Stimulated activated CD4-positive, alpha-beta T cell treated with anti-CD3 and anti-CD28 coated beads, Interleukin-4, amount 100 ng/mL, for 1 hour (primary cell): ENCODE data around the gene PCDHB12.
"Not testable (repeated sequence)": the region's sequence is repeated elsewhere in the genome, so short reads cannot be mapped to it uniquely, and the experiment has no call there.

Experiments
- DNase-seq: peaks from one replicate; pipeline ENCODE4 v3.0.0-alpha.2; 2020

Gene PCDHB12

GRCh38 chr5:141210849-141211248, 2.3 kb downstream of the PCDHB12 start:
- DNase-seq = not testable (repeated sequence)

- DNase-seq = peak; percentile 8
These were observed 5.3 kb downstream of the PCDHB12 start, which contains the start of gene PCDHB13 for GRCh38 chr5:141213656-141214339. Gene PCDHB13, plus strand, starts transcription at chr5:141213919. Its CDS starts 205 bp downstream, at chr5:141214124.

GRCh38 chr5:141214583-141214982, 6.1 kb downstream of the PCDHB12 start:
- DNase-seq = not testable (repeated sequence)

GRCh38 chr5:141215504-141215903, 7.0 kb downstream of the PCDHB12 start:
- DNase-seq = not testable (repeated sequence)

- DNase-seq = not testable (repeated sequence)
These were observed 7.5 kb downstream of the PCDHB12 start for GRCh38 chr5:141216035-141216434.

- no peak for DNase-seq
These were observed 14.7 kb downstream of the PCDHB12 start, which contains the start of gene PCDHB14 for GRCh38 chr5:141223112-141223783. Gene PCDHB14, plus strand, starts transcription at chr5:141223343. Its CDS starts 163 bp downstream, at chr5:141223506.

GRCh38 chr5:141224844-141225243, 16.3 kb downstream of the PCDHB12 start:
- not testable (repeated sequence) for DNase-seq

- not testable (repeated sequence) for DNase-seq
These were observed 16.9 kb downstream of the PCDHB12 start for GRCh38 chr5:141225421-141225820.

- DNase-seq = no peak
These were observed 25.7 kb downstream of the PCDHB12 start for GRCh38 chr5:141234109-141234667.

- not testable (repeated sequence) for DNase-seq
These were observed 27.4 kb downstream of the PCDHB12 start for GRCh38 chr5:141235922-141236321.

- DNase-seq = no peak
These were observed 28.2 kb downstream of the PCDHB12 start for GRCh38 chr5:141236516-141237313.

- no peak for DNase-seq
These were observed 33.0 kb downstream of the PCDHB12 start for GRCh38 chr5:141241496-141241895.

- DNase-seq = no peak
These were observed 36.8 kb downstream of the PCDHB12 start, which contains the start of gene PCDHB15 for GRCh38 chr5:141245250-141245717. Gene PCDHB15, plus strand, starts transcription at chr5:141245395. Its CDS starts 184 bp downstream, at chr5:141245579.

GRCh38 chr5:141246971-141247370, 38.5 kb downstream of the PCDHB12 start:
- not testable (repeated sequence) for DNase-seq

- DNase-seq = not testable (repeated sequence)
These were observed 38.9 kb downstream of the PCDHB12 start for GRCh38 chr5:141247434-141247833.

GRCh38 chr5:141250576-141250975, 42.1 kb downstream of the PCDHB12 start:
- DNase-seq = no peak

GRCh38 chr5:141258464-141258863, 49.9 kb downstream of the PCDHB12 start:
- no peak for DNase-seq

- no peak for DNase-seq
These were observed 50.4 kb downstream of the PCDHB12 start for GRCh38 chr5:141258948-141259347.

- DNase-seq = no peak
These were observed 52.1 kb downstream of the PCDHB12 start for GRCh38 chr5:141260458-141261237.

GRCh38 chr5:141261238-141261546, 52.7 kb downstream of the PCDHB12 start:
- no peak for DNase-seq
